ENCODE measurements around the gene CASTOR2. TPM values are rescaled to one million over a fixed set of nuclear protein-coding genes. Genes with fewer than 3 reads are reported as not detected.

Gene CASTOR2
- total and polyA plus RNA-seq, 2 of the 13 experiments (the other 11 are each of a cell fraction or from before 2014, with no cell fraction given) = 7.0 to 8.7 TPM

GRCh38 chr7:75064291-75064690 lies 99.8 kb downstream of the CASTOR2 start:
- peaks cover 21 to 63% of the 10 kb centered on the region in 2 experiments; a peak in 4 of 5 replicates for H3K36me3 ChIP-seq (replicated peaks in 1 of 2; ENCODE audit: control insufficient read depth in 1 of 2, insufficient read depth in 2 of 2, low read length in 2 of 2)
- no peak overlapping the region for H3K9ac ChIP-seq (ENCODE audit: insufficient read depth, low read depth, low read length)
- H3K27me3 ChIP-seq (ENCODE audit: control insufficient read depth in 1 of 2, insufficient read depth in 2 of 2, low read length in 2 of 2) = no peaks in the 10 kb centered on the region
- H3K4me2 ChIP-seq (ENCODE audit: low read depth, low read length) = no peak overlapping the region
- 84% methylated on average over 8 of the region's 8 CpGs for WGBS (ENCODE audit: low lambda C conversion rate)
- H3K4me3 ChIP-seq (replicated peaks in 1 of 3; ENCODE audit: insufficient read depth in 1 of 3, low read depth in 2 of 3, low read length in 3 of 3) = no peak overlapping the region
- FAIRE-seq (no peak), DNase-seq (ENCODE audit: low spot score) (no peak), ATAC-seq (no peak)
- H3K9me3 ChIP-seq (ENCODE audit: low read length) = no peaks in the 10 kb centered on the region
- intact Hi-C loops (cut with micrococcal nuclease; ENCODE audit: unreplicated experiment) = no loop called here
- no peak for TF ChIP-seq CHD4 (IDR thresholded peaks at IDR 0.05; ENCODE audit: borderline replicate concordance, low read length)
- TF ChIP-seq ZKSCAN5 (CRISPR knock-in tag; IDR thresholded peaks at IDR 0.05) = no peak
- H3K79me2 ChIP-seq (ENCODE audit: insufficient read depth, low read length) = no peaks in the 10 kb centered on the region
- ChIA-PET POLR2A (no interaction called here), CTCF (ENCODE audit: low intra/inter-chr PET ratio, low total read pairs) (no interaction called here)
- in situ Hi-C loops (cut with HindIII; ENCODE audit: extremely low pct_ligation_motif_present, low pct_unique_long_range_greater_than_20kb) = no loop called here
- no peaks in the 10 kb centered on the region for H3K4me1 ChIP-seq (ENCODE audit: insufficient read depth, low read length)
- H4K20me1 ChIP-seq (ENCODE audit: insufficient read depth, low read length) = no peaks in the 10 kb centered on the region
- no peak overlapping the region for H2AFZ ChIP-seq (ENCODE audit: low read length)
- BruUV-seq (replicated peaks) = no TSS peak
- H3K27ac ChIP-seq (ENCODE audit: extremely low read length, insufficient read depth, low read length) = no peak overlapping the region

- no peak overlapping the region for H2AFZ ChIP-seq (ENCODE audit: low read length)
- CTCF ChIA-PET (ENCODE audit: low intra/inter-chr PET ratio, low total read pairs) = no interaction called here
- H4K20me1 ChIP-seq (ENCODE audit: insufficient read depth, low read length) = no peaks in the 10 kb centered on the region
- H3K4me1 ChIP-seq (ENCODE audit: insufficient read depth, low read length) = no peaks in the 10 kb centered on the region
- no peak overlapping the region for H3K9ac ChIP-seq (ENCODE audit: insufficient read depth, low read depth, low read length)
- POLR2A ChIA-PET = no interaction called here
- no peak overlapping the region for H3K4me2 ChIP-seq (ENCODE audit: low read depth, low read length)
- no peaks in the 10 kb centered on the region for H3K9me3 ChIP-seq (ENCODE audit: low read length)
- DNase-seq (ENCODE audit: low spot score) = no peak
- no TSS peak for BruUV-seq (replicated peaks)
- peaks cover 19 to 63% of the 10 kb centered on the region in 2 experiments; a peak in 4 of 5 replicates for H3K36me3 ChIP-seq (replicated peaks in 1 of 2; ENCODE audit: control insufficient read depth in 1 of 2, insufficient read depth in 2 of 2, low read length in 2 of 2)
- FAIRE-seq = no peak
- H3K27ac ChIP-seq (ENCODE audit: extremely low read length, insufficient read depth, low read length) = no peak overlapping the region
- no peak for ATAC-seq
- H3K27me3 ChIP-seq (ENCODE audit: control insufficient read depth in 1 of 2, insufficient read depth in 2 of 2, low read length in 2 of 2) = no peaks in the 10 kb centered on the region
- no peak overlapping the region for H3K4me3 ChIP-seq (replicated peaks in 1 of 3; ENCODE audit: insufficient read depth in 1 of 3, low read depth in 2 of 3, low read length in 3 of 3)
- H3K79me2 ChIP-seq (ENCODE audit: insufficient read depth, low read length) = no peaks in the 10 kb centered on the region
- 94% methylated on average over 8 of the region's 8 CpGs for WGBS (ENCODE audit: low lambda C conversion rate)
- intact Hi-C loops (cut with micrococcal nuclease; ENCODE audit: unreplicated experiment) (no loop called here), in situ Hi-C loops (cut with HindIII; ENCODE audit: extremely low pct_ligation_motif_present, low pct_unique_long_range_greater_than_20kb) (no loop called here)
- TF ChIP-seq ZNF317 (CRISPR knock-in tag; IDR thresholded peaks at IDR 0.05) (no peak), ZNF614 (CRISPR knock-in tag; IDR thresholded peaks at IDR 0.05; ENCODE audit: borderline replicate concordance) (no peak), GMEB2 (CRISPR knock-in tag; IDR thresholded peaks at IDR 0.05; ENCODE audit: low read depth) (no peak), CEBPG (CRISPR knock-in tag; IDR thresholded peaks at IDR 0.05) (no peak), ZNF674 (CRISPR knock-in tag; IDR thresholded peaks at IDR 0.05; ENCODE audit: low read depth) (no peak), RELA (CRISPR knock-in tag; IDR thresholded peaks at IDR 0.05) (no peak), NPAS2 (CRISPR knock-in tag; IDR thresholded peaks at IDR 0.05; ENCODE audit: borderline replicate concordance) (no peak), ZNF281 (CRISPR knock-in tag; IDR thresholded peaks at IDR 0.05; ENCODE audit: borderline replicate concordance) (no peak), YEATS4 (CRISPR knock-in tag; IDR thresholded peaks at IDR 0.05; ENCODE audit: borderline replicate concordance) (no peak), ATF7-NPFF (CRISPR knock-in tag; IDR thresholded peaks at IDR 0.05; ENCODE audit: low read depth) (no peak), ZSCAN5A (CRISPR knock-in tag; IDR thresholded peaks at IDR 0.05; ENCODE audit: borderline replicate concordance) (no peak), PHB2 (IDR thresholded peaks at IDR 0.05; ENCODE audit: partially characterized antibody) (no peak), BCL6 (CRISPR knock-in tag; IDR thresholded peaks at IDR 0.05) (no peak)
These were observed 100.3 kb downstream of the CASTOR2 start for GRCh38 chr7:75064801-75065200.

Data from HepG2 (cell line).